ENCODE results near the gene FAM204A. TPM values are rescaled to one million over a fixed set of nuclear protein-coding genes. Genes with fewer than 3 reads are reported as not detected.

Gene FAM204A
- polyA plus RNA-seq, 1 experiment, result 42.8 TPM

DNA sequence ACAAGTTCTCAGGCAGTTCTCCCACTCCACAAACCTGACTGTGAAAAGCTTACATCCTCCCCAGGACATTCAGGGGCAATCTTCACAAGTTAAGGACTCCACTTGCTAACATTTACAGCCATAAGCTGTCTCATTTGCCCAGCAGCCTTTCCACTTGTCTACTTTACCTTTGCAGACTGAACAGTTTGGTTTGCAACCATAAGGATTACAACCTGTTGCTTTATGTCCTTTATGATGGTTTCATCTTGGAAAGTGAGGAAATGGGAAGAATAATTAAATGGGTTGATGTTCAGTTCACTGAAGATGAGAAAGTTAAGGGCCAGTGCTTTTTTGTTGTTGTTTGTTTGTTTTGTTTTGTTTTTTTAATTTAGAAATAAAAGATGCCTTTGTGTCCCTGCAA lies 92.4 kb downstream of the FAM204A start:
- POLR2A ChIA-PET, result no interaction called here
- Histone ChIP-seq H3K9me3 (ENCODE audit: control insufficient read depth, insufficient read depth, low read length) (no peaks in the 10 kb centered on the region), H3K4me3 (ENCODE audit: low read depth, low read length) (no peak overlapping the region), H3K27me3 (ENCODE audit: control insufficient read depth, insufficient read depth, low read length) (peaks cover 13% of the 10 kb centered on the region), H3K27ac (ENCODE audit: low read depth, low read length) (no peak overlapping the region)
- no peak for TF ChIP-seq CTCF (IDR thresholded peaks at IDR 0.05; ENCODE audit: low read depth, low read length)
- CTCF ChIA-PET, result no interaction called here
- DNase-seq (ENCODE audit: low read depth, low spot score), result no peak

All from AG04450 (cell line).